HEK293 (cell line): Measurements from ENCODE around the gene BACH2.
A peak's percentile ranks its signal among the peaks of the same experiment; 100 is the strongest.

ENCODE experiments used
- CTCF ChIA-PET: fragments of 350-600 bp; formaldehyde crosslinking; extraction: SDS; loops from one replicate; lab custom pipeline; 2021; ENCODE audit warnings: antibody characterized with exemption; lab: Yijun Ruan, JAX
- POLR2A ChIA-PET: fragments of 300-600 bp; formaldehyde crosslinking; extraction: SDS; loops from one replicate; lab custom pipeline; 2020; ENCODE audit warnings: antibody characterized with exemption, inconsistent platforms; lab: Yijun Ruan, JAX
- H3K27ac ChIP-seq: fragments of 200-500 bp; sonication (Bioruptor generic); 2 replicates; pipeline ENCODE4 v1.5.1; 2014; ENCODE audit warnings: low read depth, low read length, control low read depth, inconsistent platforms; ENCODE audit errors: extremely low read depth
- H3K36me3 ChIP-seq, 2 experiments: fragments of 200-500 bp in 1 of 2; sonication (Bioruptor generic) in 1 of 2; 1 replicate in 1 of 2; 2 replicates in 1 of 2; pipeline ENCODE4 v1.5.1; 2014 to 2017; ENCODE audit warnings: inconsistent platforms in 2 of 2, low read length in 2 of 2; ENCODE audit not compliant: control insufficient read depth in 2 of 2, insufficient read depth in 1 of 2
- H3K4me1 ChIP-seq: fragments of 200-500 bp; sonication (Bioruptor generic); 2 replicates; pipeline ENCODE4 v1.5.1; 2014; ENCODE audit warnings: mild to moderate bottlenecking, low read length, inconsistent platforms; ENCODE audit not compliant: control insufficient read depth, insufficient read depth
- H3K4me3 ChIP-seq: 2 replicates; pipeline ENCODE4 v1.5.1; 2011; ENCODE audit warnings: low read depth, mild to moderate bottlenecking, control low read depth, low read length, moderate library complexity
- H3K9me3 ChIP-seq: fragments of 200-500 bp; sonication (Bioruptor generic); 2 replicates; pipeline ENCODE4 v1.5.1; 2014; ENCODE audit warnings: low read depth, low read length, inconsistent platforms; ENCODE audit not compliant: control insufficient read depth, insufficient read depth
- GLI4 ChIP-seq: fragments of 450-650 bp; formaldehyde crosslinking; IDR thresholded peaks from 2 replicates; pipeline ENCODE4 v1.5.1; 2016; ENCODE audit warnings: missing biosample characterization, missing genetic modification characterization
- MZF1 ChIP-seq: fragments of 450-650 bp; formaldehyde crosslinking; IDR thresholded peaks from 2 replicates; pipeline ENCODE4 v1.5.1; 2017; ENCODE audit warnings: missing biosample characterization, missing genetic modification characterization, borderline replicate concordance
- OSR2 ChIP-seq: fragments of 450-650 bp; formaldehyde crosslinking; IDR thresholded peaks from 2 replicates; pipeline ENCODE4 v1.5.1; 2016; ENCODE audit warnings: missing biosample characterization, missing genetic modification characterization
- ZFP37 ChIP-seq: fragments of 450-650 bp; formaldehyde crosslinking; IDR thresholded peaks from 2 replicates; pipeline ENCODE4 v1.5.1; 2016; ENCODE audit warnings: missing biosample characterization, missing genetic modification characterization
- ZNF19 ChIP-seq: fragments of 450-650 bp; formaldehyde crosslinking; IDR thresholded peaks from 2 replicates; pipeline ENCODE4; 2016; ENCODE audit warnings: missing biosample characterization, missing genetic modification characterization, low read depth
- ZNF239 ChIP-seq: fragments of 450-650 bp; formaldehyde crosslinking; IDR thresholded peaks from 2 replicates; pipeline ENCODE4 v1.5.1; 2016; ENCODE audit warnings: missing biosample characterization, missing genetic modification characterization
- ZNF324 ChIP-seq: fragments of 450-650 bp; formaldehyde crosslinking; IDR thresholded peaks from 2 replicates; pipeline ENCODE4 v1.5.1; 2016; ENCODE audit warnings: missing biosample characterization, missing genetic modification characterization
- ZNF335 ChIP-seq: fragments of 450-650 bp; formaldehyde crosslinking; conservative IDR thresholded peaks from 2 replicates; pipeline ENCODE4 v1.5.1; 2016; ENCODE audit warnings: missing biosample characterization, missing genetic modification characterization
- ZNF48 ChIP-seq: fragments of 450-650 bp; formaldehyde crosslinking; IDR thresholded peaks from 2 replicates; pipeline ENCODE4 v1.5.1; 2016; ENCODE audit warnings: missing biosample characterization, missing genetic modification characterization
- ZNF555 ChIP-seq: fragments of 450-650 bp; formaldehyde crosslinking; conservative IDR thresholded peaks from 2 replicates; pipeline ENCODE4 v1.5.1; 2017; ENCODE audit warnings: missing biosample characterization, mild to moderate bottlenecking, missing genetic modification characterization, inconsistent platforms
- ZNF560 ChIP-seq: fragments of 450-650 bp; formaldehyde crosslinking; IDR thresholded peaks from 2 replicates; pipeline ENCODE4 v1.5.1; 2017; ENCODE audit warnings: missing biosample characterization, missing genetic modification characterization, borderline replicate concordance
- TF ChIP-seq, protein P1 (sequence below): fragments of 450-650 bp; formaldehyde crosslinking; IDR thresholded peaks from 2 replicates; pipeline ENCODE4 v1.5.1; 2016; ENCODE audit warnings: missing biosample characterization, missing genetic modification characterization
- TF ChIP-seq, protein P2 (sequence below): fragments of 450-650 bp; formaldehyde crosslinking; IDR thresholded peaks from 2 replicates; pipeline ENCODE4 v1.5.1; 2016; ENCODE audit warnings: missing biosample characterization, missing genetic modification characterization
- TF ChIP-seq, protein P3 (sequence below): fragments of 450-650 bp; formaldehyde crosslinking; IDR thresholded peaks from 2 replicates; pipeline ENCODE4 v1.5.1; 2017; ENCODE audit warnings: missing biosample characterization, missing genetic modification characterization
- TF ChIP-seq, protein P4 (sequence below): IDR thresholded peaks from 2 replicates; pipeline ENCODE4 v1.6.1; 2011; ENCODE audit warnings: mild to moderate bottlenecking, low read depth, low read length, borderline replicate concordance
- TF ChIP-seq, protein P5 (sequence below): fragments of 450-650 bp; formaldehyde crosslinking; IDR thresholded peaks from 2 replicates; pipeline ENCODE4 v1.5.1; 2017; ENCODE audit warnings: missing biosample characterization, missing genetic modification characterization

BACH2 gene

DNA sequence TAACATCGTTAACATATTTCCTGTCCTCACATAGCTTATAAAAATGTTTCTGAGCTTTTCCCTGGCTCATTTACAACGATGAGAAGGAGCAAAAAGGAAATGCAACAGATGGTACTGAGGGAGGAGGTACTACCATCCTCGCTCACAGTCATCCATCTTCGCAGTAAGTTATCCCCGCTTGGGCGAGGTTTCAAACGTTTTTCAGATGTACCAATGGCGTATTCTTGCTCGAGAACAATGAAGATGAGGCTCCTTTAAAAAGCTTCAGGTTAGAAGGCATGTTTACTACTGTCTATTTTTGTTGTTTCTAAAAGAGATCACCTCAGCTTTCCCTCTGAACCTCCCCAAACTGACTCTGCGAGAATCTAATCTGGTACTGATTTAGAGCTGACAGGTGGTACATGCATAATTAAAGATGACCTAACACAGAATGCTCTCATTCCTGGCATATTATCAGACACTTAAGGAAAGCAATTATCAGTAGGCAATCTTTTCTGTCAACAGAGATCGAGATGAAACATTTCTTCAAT lies 223.6 kb downstream of the BACH2 start (continued):
- TF ChIP-seq ZNF335 (no peak), ZFP37 (tag by site-specific recombination) (no peak), GLI4 (tag by site-specific recombination) (no peak), OSR2 (tag by site-specific recombination) (peak; percentile 65; the same call in 1 of the 2 replicates)
- TF ChIP-seq, protein P1, sequence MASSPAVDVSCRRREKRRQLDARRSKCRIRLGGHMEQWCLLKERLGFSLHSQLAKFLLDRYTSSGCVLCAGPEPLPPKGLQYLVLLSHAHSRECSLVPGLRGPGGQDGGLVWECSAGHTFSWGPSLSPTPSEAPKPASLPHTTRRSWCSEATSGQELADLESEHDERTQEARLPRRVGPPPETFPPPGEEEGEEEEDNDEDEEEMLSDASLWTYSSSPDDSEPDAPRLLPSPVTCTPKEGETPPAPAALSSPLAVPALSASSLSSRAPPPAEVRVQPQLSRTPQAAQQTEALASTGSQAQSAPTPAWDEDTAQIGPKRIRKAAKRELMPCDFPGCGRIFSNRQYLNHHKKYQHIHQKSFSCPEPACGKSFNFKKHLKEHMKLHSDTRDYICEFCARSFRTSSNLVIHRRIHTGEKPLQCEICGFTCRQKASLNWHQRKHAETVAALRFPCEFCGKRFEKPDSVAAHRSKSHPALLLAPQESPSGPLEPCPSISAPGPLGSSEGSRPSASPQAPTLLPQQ (tag by site-specific recombination), result no peak
- TF ChIP-seq, protein P2, sequence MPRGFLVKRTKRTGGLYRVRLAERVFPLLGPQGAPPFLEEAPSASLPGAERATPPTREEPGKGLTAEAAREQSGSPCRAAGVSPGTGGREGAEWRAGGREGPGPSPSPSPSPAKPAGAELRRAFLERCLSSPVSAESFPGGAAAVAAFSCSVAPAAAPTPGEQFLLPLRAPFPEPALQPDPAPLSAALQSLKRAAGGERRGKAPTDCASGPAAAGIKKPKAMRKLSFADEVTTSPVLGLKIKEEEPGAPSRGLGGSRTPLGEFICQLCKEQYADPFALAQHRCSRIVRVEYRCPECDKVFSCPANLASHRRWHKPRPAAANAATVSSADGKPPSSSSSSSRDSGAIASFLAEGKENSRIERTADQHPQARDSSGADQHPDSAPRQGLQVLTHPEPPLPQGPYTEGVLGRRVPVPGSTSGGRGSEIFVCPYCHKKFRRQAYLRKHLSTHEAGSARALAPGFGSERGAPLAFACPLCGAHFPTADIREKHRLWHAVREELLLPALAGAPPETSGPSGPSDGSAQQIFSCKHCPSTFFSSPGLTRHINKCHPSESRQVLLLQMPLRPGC, result 0 out of 2 replicates have a peak, but pooled peaks have one; percentile 57

DNA sequence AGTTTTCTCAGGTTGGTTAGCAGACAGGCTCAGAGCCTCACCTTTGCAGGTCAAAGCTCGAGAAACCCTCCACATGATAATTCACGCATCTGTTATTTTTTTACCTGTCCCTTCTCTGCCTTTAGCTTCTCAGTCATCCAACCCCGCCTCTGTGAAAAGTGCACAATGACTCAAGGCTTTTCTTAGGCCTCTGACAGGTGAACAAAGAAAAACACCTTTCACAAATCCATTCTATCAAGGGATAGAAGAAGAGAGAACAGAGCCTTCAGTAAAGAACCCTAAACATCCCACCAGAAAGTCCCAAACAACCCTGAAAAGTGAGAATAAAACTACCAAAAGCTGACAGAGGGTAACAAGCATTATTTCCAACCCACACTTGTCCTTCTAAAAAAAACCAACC lies 224.1 kb downstream of the BACH2 start:
- ChIA-PET CTCF (interaction anchor here (0.9 kb wide), 1 partner anchor 132 kb away, joined by 3 read pairs; no protein-coding TSS in a partner anchor), POLR2A (interaction anchor here (0.6 kb wide), 1 partner anchor 504 kb away, joined by 3 read pairs; no protein-coding TSS in a partner anchor)
- no peak overlapping the region for H3K4me3 ChIP-seq
- no peaks in the 10 kb centered on the region for H3K9me3 ChIP-seq
- TF ChIP-seq, protein P3, sequence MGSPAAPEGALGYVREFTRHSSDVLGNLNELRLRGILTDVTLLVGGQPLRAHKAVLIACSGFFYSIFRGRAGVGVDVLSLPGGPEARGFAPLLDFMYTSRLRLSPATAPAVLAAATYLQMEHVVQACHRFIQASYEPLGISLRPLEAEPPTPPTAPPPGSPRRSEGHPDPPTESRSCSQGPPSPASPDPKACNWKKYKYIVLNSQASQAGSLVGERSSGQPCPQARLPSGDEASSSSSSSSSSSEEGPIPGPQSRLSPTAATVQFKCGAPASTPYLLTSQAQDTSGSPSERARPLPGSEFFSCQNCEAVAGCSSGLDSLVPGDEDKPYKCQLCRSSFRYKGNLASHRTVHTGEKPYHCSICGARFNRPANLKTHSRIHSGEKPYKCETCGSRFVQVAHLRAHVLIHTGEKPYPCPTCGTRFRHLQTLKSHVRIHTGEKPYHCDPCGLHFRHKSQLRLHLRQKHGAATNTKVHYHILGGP, result no peak
- TF ChIP-seq ZNF324 (tag by site-specific recombination), result no peak
- TF ChIP-seq ZNF555 (tag by site-specific recombination), result no peak
- TF ChIP-seq ZNF239 (tag by site-specific recombination), result no peak
- TF ChIP-seq MZF1, result no peak
- TF ChIP-seq ZNF48 (tag by site-specific recombination), result no peak
- TF ChIP-seq ZNF560, result no peak
- TF ChIP-seq, protein P4, sequence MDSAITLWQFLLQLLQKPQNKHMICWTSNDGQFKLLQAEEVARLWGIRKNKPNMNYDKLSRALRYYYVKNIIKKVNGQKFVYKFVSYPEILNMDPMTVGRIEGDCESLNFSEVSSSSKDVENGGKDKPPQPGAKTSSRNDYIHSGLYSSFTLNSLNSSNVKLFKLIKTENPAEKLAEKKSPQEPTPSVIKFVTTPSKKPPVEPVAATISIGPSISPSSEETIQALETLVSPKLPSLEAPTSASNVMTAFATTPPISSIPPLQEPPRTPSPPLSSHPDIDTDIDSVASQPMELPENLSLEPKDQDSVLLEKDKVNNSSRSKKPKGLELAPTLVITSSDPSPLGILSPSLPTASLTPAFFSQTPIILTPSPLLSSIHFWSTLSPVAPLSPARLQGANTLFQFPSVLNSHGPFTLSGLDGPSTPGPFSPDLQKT, result no peak
- no peak for TF ChIP-seq ZNF19 (tag by site-specific recombination)
- no peak for TF ChIP-seq OSR2 (tag by site-specific recombination)
- TF ChIP-seq, protein P5, sequence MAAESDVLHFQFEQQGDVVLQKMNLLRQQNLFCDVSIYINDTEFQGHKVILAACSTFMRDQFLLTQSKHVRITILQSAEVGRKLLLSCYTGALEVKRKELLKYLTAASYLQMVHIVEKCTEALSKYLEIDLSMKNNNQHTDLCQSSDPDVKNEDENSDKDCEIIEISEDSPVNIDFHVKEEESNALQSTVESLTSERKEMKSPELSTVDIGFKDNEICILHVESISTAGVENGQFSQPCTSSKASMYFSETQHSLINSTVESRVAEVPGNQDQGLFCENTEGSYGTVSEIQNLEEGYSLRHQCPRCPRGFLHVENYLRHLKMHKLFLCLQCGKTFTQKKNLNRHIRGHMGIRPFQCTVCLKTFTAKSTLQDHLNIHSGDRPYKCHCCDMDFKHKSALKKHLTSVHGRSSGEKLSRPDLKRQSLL (tag by site-specific recombination), result no peak
- no peak overlapping the region for H3K27ac ChIP-seq
- peaks cover 10% of the 10 kb centered on the region; the same call in 1 of the 2 replicates for H3K4me1 ChIP-seq
- no peaks in the 10 kb centered on the region for H3K36me3 ChIP-seq
